ENCODE measurements around the gene SEMA3G. TPM values are rescaled to one million over a fixed set of nuclear protein-coding genes. Genes with fewer than 3 reads are reported as not detected.
A peak's percentile ranks its signal among the peaks of the same experiment; 100 is the strongest.

The SEMA3G gene
- 19.1 TPM for polyA plus RNA-seq (ENCODE audit: insufficient read length)
- long read RNA-seq, donor 1, full-length matches to known transcripts = 1 of 6 reads
- long read RNA-seq, donor 1, partial matches to known transcripts = 5 of 6 reads
- long read RNA-seq, donor 1, other reads (novel, unspliced or antisense) = 0 of 6 reads
- long read RNA-seq, donor 2 = 0 reads
- long read RNA-seq, donor 3 = 0 reads
- long read RNA-seq, donor 4 = 0 reads
- long read RNA-seq, donor 5 = 0 reads
- long read RNA-seq, donor 6, partial matches to known transcripts = 11 of 11 reads
- long read RNA-seq, donor 6, other reads (novel, unspliced or antisense) = 0 of 11 reads
- long read RNA-seq, donor 7 = 0 reads
- long read RNA-seq, donor 8 = 0 reads

DNA sequence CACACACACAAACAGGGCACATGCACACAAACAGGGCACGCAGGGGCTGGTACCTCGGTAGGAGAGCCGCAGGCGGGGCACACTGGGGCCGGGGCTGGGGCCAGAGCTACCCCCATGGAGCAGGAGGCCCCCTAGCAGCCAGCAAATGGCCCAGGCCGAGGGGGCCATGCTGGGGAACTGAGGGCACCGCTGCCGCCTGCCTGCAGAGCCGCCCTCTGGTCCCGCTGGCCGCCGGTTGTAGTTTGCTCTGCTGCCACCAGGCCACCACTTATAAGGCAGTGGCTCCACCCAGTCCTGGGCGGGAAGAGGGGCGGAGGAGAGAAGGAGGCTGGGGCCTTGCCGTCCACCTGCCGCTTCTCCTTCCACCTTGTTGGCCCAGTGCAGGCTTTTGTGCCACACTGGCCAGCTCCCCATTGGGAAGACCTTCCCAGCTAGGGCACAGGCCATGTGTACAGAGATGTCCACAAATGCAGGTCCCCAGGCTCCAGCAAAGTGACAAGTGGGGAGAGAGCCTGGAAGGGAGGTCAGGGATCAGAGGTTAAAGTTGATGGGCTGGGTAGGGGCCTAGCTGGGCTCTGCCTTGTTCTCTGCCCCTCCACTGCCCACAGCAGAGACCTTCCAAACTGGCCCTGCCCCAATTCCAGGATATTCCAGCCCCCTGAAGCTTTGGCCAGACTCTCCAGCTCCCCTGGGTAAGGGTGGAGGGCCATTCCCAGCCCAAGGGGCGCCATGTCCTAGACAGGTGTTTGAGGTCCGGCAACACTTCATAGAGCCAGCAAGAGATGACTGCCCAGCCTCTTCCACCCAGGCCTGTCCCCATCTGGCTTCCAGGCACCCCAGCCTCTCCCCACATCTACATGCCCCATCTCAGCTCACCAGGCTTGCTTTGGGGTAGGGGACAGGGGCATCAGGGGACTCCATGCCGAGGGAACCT, at the start of gene SEMA3G:
TSS of gene SEMA3G (minus strand) at position 244 of the 934 bp plus-strand sequence. CDS start at position 168, 76 bp downstream.
- peak; percentile 56 for DNase-seq

- no peak for DNase-seq
Observed at GRCh38 chr3:52494445-52494844, 49.5 kb upstream of the SEMA3G start.

GRCh38 chr3:52493232-52494017, 48.5 kb upstream of the SEMA3G start:
- DNase-seq = no peak

DNA sequence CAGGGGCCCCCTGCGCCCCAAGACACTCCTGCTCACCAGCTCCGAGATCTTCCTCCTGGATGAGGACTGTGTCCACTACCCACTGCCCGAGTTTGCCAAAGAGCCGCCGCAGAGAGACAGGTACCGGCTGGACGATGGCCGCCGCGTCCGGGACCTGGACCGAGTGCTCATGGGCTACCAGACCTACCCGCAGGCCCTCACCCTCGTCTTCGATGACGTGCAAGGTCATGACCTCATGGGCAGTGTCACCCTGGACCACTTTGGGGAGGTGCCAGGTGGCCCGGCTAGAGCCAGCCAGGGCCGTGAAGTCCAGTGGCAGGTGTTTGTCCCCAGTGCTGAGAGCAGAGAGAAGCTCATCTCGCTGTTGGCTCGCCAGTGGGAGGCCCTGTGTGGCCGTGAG, 47.2 kb upstream of the SEMA3G start:
- no peak for DNase-seq

DNA sequence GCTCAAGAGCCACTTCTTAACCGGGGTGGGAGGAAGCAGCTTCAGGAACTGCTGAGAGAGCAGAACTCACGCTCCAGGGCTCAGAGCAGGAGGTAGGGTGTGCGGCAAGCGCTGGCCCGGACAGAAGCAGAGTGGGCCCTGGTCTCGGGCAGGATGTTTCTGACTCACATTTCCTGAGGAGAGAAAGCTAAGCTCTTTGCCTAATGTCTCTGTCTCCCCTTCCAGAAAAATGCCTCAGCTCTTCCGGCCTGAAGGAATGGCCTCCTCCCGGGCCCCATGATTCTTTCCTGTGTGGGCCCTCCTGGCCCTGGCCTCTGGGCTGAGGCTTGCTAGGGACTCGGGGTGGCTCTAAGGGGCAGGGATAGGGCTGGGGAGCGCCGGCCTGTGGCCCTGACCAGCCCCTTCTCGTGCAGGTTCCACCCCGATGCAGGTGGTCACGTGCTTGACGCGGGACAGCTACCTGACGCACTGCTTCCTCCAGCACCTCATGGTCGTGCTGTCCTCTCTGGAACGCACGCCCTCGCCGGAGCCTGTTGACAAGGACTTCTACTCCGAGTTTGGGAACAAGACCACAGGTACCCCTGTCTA, 46.1 kb upstream of the SEMA3G start:
- DNase-seq = no peak

DNA sequence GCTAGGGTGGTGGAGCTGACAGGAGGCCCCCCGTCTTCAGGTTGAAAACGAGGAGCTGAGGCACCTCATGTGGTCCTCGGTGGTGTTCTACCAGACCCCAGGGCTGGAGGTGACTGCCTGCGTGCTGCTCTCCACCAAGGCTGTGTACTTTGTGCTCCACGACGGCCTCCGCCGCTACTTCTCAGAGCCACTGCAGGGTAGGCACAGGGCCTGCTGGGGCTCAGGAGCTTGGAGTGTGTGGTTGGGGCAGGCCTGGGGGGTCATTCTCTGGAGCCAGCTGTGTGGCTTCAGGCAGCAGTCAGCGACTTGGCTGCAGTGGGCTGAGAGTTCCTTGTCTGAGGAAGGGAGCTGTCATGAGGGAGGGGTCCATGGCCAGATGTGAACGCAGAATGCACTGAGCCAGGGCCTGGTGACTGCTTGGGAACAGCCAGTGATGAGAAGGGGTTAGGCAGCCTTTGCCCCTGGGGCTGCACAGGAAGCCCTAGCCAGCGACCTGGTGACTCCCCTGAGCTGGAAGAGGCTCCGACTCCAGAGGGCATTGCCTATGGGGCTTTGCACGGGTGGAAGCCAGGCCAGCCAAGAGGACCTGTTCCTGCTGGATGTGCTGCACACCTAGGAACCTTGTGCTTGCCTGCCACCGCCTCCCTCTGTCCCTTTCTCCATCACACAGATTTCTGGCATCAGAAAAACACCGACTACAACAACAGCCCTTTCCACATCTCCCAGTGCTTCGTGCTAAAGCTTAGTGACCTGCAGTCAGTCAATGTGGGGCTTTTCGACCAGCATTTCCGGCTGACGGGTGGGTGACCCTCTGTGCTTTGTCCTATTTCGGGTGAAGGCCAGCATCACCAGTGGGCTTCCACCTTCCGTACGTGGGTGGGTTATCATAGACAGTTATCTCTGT, 45.4 kb upstream of the SEMA3G start:
- DNase-seq = no peak

DNA sequence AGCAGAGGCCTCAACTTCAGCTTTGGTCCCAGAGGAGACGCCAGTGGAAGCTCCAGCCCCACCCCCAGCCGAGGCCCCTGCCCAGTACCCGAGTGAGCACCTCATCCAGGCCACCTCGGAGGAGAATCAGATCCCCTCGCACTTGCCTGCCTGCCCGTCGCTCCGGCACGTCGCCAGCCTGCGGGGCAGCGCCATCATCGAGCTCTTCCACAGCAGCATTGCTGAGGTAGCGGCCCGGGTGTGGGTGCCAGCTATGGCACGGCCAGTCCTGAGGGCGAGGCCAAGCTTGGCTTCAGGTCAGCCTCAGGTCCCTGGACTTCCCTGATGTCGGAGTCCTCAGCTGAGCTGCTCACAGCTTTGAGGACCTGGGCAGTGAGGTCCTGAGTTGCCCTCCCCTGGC, 44.5 kb upstream of the SEMA3G start:
- no peak for DNase-seq

DNA sequence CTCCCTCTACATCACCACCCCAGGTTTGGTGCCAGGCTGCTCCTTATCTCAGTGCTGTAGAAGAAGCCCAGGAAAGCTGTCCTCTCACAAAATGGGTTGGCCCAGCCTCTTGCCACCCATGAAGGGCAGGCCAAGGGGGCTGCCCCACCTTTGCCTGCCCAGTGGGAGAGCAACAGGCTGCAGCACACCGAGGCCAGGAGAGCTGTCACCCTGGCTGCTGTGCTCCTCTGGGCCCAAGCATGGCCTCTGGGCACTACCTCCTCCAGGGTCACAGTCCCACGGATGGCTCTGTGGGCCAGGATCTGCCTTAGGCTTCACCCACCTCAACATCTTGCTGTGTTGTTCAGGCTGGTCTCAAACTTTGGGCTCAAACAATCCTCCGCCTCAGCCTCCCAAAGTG, 43.8 kb upstream of the SEMA3G start:
- no peak for DNase-seq

DNA sequence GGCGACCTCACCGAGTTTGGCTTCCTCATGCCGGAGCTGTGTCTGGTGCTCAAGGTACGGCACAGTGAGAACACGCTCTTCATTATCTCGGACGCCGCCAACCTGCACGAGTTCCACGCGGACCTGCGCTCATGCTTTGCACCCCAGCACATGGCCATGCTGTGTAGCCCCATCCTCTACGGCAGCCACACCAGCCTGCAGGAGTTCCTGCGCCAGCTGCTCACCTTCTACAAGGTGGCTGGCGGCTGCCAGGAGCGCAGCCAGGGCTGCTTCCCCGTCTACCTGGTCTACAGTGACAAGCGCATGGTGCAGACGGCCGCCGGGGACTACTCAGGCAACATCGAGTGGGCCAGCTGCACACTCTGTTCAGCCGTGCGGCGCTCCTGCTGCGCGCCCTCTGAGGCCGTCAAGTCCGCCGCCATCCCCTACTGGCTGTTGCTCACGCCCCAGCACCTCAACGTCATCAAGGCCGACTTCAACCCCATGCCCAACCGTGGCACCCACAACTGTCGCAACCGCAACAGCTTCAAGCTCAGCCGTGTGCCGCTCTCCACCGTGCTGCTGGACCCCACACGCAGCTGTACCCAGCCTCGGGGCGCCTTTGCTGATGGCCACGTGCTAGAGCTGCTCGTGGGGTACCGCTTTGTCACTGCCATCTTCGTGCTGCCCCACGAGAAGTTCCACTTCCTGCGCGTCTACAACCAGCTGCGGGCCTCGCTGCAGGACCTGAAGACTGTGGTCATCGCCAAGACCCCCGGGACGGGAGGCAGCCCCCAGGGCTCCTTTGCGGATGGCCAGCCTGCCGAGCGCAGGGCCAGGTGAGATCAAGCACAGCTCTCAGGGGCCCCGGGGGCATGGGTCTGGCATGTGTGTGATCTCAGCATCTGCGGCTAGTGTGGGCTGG, 43.1 kb upstream of the SEMA3G start:
- DNase-seq = no peak

DNA sequence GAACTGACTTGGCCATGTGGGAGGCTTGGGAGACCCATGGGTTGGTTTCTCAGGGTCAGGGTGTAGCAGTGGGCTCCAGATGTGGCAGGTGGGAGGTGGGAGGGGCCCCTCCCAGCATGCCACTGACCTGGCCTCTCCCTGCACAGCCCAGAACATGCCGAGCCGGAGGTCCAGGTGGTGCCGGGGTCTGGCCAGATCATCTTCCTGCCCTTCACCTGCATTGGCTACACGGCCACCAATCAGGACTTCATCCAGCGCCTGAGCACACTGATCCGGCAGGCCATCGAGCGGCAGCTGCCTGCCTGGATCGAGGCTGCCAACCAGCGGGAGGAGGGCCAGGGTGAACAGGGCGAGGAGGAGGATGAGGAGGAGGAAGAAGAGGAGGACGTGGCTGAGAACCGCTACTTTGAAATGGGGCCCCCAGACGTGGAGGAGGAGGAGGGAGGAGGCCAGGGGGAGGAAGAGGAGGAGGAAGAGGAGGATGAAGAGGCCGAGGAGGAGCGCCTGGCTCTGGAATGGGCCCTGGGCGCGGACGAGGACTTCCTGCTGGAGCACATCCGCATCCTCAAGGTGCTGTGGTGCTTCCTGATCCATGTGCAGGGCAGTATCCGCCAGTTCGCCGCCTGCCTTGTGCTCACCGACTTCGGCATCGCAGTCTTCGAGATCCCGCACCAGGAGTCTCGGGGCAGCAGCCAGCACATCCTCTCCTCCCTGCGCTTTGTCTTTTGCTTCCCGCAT, 42.3 kb upstream of the SEMA3G start:
- no peak for DNase-seq

DNA sequence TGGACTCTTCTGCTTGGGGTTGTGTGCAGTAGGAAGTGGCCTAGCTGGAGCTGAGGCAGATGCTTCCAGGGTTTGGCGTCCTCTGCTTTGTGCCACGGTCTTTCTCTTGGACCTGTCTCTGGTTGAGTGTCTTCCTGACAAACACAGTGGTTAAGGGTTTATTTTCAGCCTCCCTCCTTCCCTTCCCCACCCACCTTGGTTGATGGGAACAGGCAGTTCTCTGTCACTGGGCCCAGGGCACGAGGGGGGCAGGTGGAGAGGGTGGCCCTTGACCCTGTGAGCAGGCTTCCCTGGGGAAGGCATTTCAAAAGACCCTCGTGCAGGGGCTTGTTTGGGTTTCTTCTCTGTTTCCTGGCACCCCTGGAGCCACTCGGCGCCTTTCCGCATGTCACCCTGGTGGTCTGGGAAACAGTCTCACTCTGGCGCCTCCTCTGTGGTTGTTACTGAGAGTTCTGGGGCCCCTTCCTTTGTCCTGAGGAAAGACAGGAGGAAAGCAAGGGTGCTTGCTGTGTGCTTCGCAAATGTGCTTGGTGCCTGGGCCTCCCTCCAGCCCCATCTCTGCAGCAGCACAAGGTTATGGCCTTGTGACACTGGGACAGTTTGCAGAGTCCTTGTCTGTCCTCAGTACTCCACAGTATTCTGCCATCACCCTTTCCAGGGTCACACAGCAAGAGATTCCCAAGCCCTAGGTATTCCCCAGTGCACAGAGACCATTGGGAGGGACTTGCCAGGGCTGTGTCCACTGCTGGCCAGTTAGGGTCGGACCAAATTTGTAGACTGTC, 40.0 kb upstream of the SEMA3G start:
- DNase-seq = no peak

GRCh38 chr3:52483577-52484381, 38.9 kb upstream of the SEMA3G start:
- peak; percentile 24 for DNase-seq

DNA sequence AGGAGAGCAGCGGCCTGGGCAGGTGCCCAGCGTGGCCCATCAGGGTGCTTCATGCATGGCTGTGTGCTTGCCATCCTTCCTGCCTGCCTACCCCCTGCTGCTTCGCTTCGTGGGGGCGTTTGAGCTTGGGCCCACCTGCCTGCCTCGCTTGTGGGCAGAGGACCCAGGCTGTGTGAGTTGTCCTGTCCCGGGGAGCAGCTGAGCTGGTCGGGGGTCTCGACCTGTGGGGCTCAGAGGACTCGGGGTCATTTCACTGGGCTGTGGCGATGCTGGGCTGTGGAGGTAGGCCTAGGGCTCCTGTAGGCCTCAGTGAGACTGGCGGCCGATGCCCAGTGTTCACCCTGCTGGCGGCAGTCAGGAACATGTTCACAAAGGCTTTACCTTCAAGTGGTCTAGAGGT, 38.2 kb upstream of the SEMA3G start:
- no peak for DNase-seq

DNA sequence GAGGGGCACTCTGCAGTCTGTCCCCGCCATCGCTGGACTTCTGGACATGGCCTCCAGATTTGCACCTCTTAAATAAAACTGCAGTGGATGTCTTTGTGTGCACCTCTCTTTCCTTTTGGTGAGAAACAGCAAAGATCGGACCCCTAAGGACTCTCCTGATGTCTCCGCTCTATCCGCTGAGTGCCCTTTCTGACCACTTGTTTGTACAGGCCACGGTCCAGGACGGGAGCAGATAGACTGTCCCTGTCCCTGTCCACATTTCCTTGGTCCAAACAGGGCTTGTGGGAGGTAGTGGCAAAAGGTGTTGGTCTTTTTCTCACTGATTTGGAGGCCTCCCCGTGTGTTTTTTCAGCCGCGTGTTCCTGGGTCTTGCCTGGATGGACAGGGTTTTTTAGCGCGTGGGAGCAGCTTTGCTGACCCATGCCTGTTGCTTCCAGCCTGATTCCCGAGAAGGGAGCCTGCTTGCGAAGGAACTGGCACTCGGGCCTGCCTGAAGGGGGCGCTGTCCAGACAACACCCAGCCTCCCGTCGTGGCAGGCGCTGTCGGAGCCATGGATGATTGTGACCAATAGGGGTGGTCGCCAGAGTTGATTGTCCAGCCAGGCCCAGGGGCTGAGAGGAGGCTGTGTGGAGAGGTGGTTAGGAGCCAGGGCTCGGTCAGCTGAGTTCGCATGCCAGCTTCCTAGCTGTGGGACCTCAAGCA, 37.1 kb upstream of the SEMA3G start:
- no peak for DNase-seq

DNA sequence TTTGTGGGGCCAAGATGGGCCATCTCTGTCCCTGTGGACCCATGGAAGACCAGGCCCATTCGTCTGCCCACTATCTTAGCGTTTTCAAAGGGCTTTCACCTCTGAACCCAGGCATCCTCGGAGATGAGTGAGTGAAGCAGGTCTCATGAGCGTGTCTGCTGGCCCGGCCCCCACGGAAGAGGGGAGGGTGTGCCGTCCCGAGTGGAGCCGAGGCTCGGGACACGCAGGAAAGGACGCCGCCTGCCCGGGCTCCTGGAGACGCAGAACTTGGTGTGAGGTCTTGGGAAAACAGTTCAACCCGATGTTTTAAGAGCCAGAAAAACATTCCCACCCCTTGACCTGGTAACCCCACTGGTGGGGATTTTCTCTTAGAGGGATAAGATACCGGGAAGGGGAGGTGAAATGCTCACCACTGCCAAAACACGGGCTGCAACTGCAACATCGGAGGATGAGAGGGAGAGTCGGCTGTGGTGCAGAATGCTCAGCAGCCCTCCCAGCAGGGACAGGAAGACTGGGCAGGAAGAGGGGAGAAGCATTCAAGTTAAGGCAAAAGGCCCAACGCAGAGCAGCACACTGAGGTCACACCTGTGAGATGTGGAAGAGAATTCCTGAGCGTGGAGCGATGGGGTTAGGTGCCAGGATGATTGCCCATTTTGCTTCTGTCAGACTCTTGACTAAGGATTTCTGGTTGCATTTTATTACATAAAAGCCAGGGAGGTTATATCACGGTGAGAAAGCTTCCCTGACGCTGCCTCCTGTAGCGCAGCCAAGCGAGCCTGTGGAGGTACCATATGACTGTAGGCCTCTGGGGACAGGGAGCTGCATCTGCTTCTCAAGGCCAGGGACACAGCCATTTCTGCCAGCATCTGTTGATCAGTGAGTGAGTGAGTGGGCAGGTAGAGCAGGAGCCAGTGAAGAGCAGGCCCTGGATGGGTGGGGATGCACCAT, 36.1 kb upstream of the SEMA3G start:
- no peak for DNase-seq
